ENCODE measurements around the gene TSPAN13.

The TSPAN13 gene

GRCh38 chr7:16816824-16817223, 63.3 kb downstream of the TSPAN13 start:
- DNase-seq: no peak

DNA sequence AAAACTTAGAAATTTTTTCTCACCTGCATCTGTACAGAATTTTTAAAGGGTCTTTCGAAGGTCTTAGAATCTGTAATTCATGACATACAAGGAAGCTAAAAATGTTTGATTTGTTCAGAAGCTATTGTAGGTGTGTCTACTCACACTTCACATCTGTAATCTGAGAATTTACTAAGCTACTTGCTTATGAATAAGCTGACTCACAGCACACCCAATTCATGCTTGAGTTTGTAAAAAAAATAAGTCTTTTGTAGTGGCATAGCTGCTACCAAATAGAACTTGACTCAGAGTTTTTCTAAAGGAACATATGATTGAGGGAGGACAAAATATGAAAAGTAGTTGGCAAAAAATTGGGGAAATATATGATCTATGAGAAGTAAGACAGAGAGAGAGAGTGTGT, 64.0 kb downstream of the TSPAN13 start:
- DNase-seq: no peak

- DNase-seq: no peak
Measured at GRCh38 chr7:16818732-16819131, 65.2 kb downstream of the TSPAN13 start.

DNA sequence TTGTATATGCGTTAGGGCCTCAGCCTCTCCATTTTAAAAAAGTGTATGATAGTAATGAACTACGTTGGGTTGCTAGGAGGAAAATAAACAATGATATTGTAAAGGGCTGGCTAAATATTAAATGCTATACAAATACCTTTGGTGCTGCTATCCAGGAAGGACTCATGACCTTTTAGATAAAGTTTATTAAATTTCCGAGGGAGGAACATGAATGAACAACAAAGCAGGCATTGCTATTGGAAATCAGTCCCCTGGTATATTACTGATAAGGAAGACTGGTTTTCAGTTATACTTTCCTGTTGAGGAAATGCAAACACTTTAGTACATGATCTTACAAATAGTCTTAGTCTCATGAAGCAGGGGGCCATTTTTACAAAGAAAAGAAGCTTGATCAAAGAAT, 68.5 kb downstream of the TSPAN13 start:
- DNase-seq: no peak

- no peak for DNase-seq
Measured at GRCh38 chr7:16826060-16826459, 72.5 kb downstream of the TSPAN13 start.

DNA sequence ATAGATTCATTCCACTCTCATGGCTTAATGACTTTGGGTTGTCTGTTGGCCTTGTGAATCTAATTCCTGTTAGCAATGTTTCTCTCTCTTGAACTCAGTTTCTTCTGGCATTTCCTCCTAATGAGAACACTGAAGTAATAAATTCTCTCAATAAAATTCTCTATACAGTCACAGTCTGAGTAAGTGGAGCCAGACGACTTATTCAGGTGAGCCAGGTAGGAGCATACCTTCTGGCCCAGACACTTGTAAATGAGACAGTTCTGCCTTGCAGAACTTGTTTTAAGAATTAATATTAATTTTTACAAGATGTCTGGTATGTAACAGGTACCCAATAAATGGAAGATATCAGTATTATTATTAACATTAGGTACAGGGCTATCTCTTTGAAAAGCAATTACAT, 79.8 kb downstream of the TSPAN13 start:
- no peak for DNase-seq

Measured in NCI-H1092 treated with DMSO at 0.1 percent for 48 hours (cell line).